Activated CD8-positive, alpha-beta T cell treated with anti-CD3 and anti-CD28 coated beads for 36 hours (primary cell): Measurements from ENCODE around the gene ARRB1. TPM values are rescaled to one million over a fixed set of nuclear protein-coding genes. Genes with fewer than 3 reads are reported as not detected.

Source experiments
- ATAC-seq: fragments of 200-7000 bp; cut with Tn5 transposase; one replicate; pipeline ENCODE4 v1.10.0; 2021; ENCODE audit warnings: mild to moderate bottlenecking, moderate library complexity
- CTCF ChIA-PET: fragments of 350-600 bp; sonication (Branson Sonifier 250); formaldehyde crosslinking; loops from one replicate; lab custom pipeline; 2021; ENCODE audit warnings: antibody characterized with exemption; lab: Charles Lee
- POLR2A ChIA-PET: fragments of 350-600 bp; sonication (Branson Sonifier 250); formaldehyde crosslinking; loops from one replicate; lab custom pipeline; 2021; ENCODE audit warnings: antibody characterized with exemption; lab: Charles Lee
- DNase-seq: peaks from one replicate; pipeline ENCODE4 v3.0.0-alpha.2; 2020
- H3K27ac Mint-ChIP-seq: one replicate; pipeline ENCODE4 v1.8.0; 2021; ENCODE audit warnings: mild to moderate bottlenecking, mixed read lengths
- H3K27me3 Mint-ChIP-seq: one replicate; pipeline ENCODE4 v1.8.0; 2021; ENCODE audit warnings: mixed read lengths
- H3K36me3 Mint-ChIP-seq: one replicate; pipeline ENCODE4 v1.8.0; 2021; ENCODE audit warnings: low read depth, mixed read lengths
- H3K4me1 Mint-ChIP-seq: one replicate; pipeline ENCODE4 v1.8.0; 2021; ENCODE audit warnings: low read depth, mixed read lengths
- H3K4me3 Mint-ChIP-seq: one replicate; pipeline ENCODE4 v1.8.0; 2021; ENCODE audit warnings: mild to moderate bottlenecking, moderate library complexity, mixed read lengths
- H3K9me3 Mint-ChIP-seq: one replicate; pipeline ENCODE4 v1.8.0; 2021; ENCODE audit warnings: mixed read lengths
- CTCF ChIP-seq: fragments of 200-600 bp; IDR thresholded peaks from one replicate; pipeline ENCODE4 v1.8.0; 2022; ENCODE audit warnings: antibody characterized with exemption, mild to moderate bottlenecking
- intact Hi-C: fragments of 100-400 bp; cut with micrococcal nuclease; formaldehyde crosslinking; loops from one replicate; pipeline ENCODE4 v1.10.0; 2022
- total RNA-seq, 2 experiments: library from RNA; stranded (reverse); gene quantifications; one replicate each; pipeline ENCODE4 v1.2.3, GENCODE V29; 2021

ARRB1 gene
- total RNA-seq: 10 to 100 TPM; 16.2 to 18.8 TPM

- Mint-ChIP-seq H3K9me3 (no peaks in the 10 kb centered on the region), H3K4me3 (peak within 1 kb of the TSS; percentile 79), H3K27me3 (no peaks in the 10 kb centered on the region), H3K36me3 (no peaks in the 10 kb centered on the region), H3K4me1 (peaks cover 54% of the 10 kb centered on the region), H3K27ac (peak within 1 kb of the TSS; percentile 86)
- ChIA-PET CTCF (interaction anchor here (0.8 to 2.5 kb wide), 9 partner anchors 9 to 75 kb away, joined by 3 to 13 read pairs (median 9); no protein-coding TSS in a partner anchor), POLR2A (interaction anchor here (0.9 to 5.2 kb wide), 7 partner anchors 11 to 50 kb away, joined by 3 to 47 read pairs (median 8); no protein-coding TSS in a partner anchor)
- intact Hi-C loops: no loop called here
- ATAC-seq: no peak
- DNase-seq: no peak
- TF ChIP-seq CTCF: no peak
Observed at GRCh38 chr11:75351541-75351790, at the start of gene ARRB1. ARRB1 (minus strand) TSS chr11:75351661; CDS start chr11:75351607, 54 bp downstream.

- H3K9me3 Mint-ChIP-seq: no peaks in the 10 kb centered on the region
- H3K27me3 Mint-ChIP-seq: no peaks in the 10 kb centered on the region
- ATAC-seq (peak; percentile 6), DNase-seq (no peak)
- CTCF ChIA-PET: interaction anchor here (1.2 to 4.2 kb wide), 9 partner anchors 8 to 158 kb away, joined by 3 to 24 read pairs (median 4); no protein-coding TSS in a partner anchor
- intact Hi-C loops: no loop called here
- no peak for TF ChIP-seq CTCF
- POLR2A ChIA-PET: interaction anchor here (0.8 to 3.5 kb wide), 29 partner anchors 8 to 411 kb away, joined by 3 to 26 read pairs (median 4); partner anchors contain the start of genes ARRB1, GDPD5, NEU3 and SERPINH1
- H3K27ac Mint-ChIP-seq: peak overlapping the region; percentile 99
- peaks cover 59% of the 10 kb centered on the region for H3K36me3 Mint-ChIP-seq
- peak overlapping the region; percentile 100 for H3K4me3 Mint-ChIP-seq
- H3K4me1 Mint-ChIP-seq: peaks cover 48% of the 10 kb centered on the region
Observed at GRCh38 chr11:75400146-75400865, 48.8 kb upstream of the ARRB1 start.

- ChIA-PET CTCF (interaction anchor here (1.2 to 4.2 kb wide), 7 partner anchors 9 to 157 kb away, joined by 3 to 24 read pairs (median 3); no protein-coding TSS in a partner anchor), POLR2A (interaction anchor here (0.8 to 3.5 kb wide), 25 partner anchors 9 to 411 kb away, joined by 3 to 26 read pairs (median 5); partner anchors contain the start of genes ARRB1 and NEU3)
- DNase-seq (peak; percentile 93), ATAC-seq (peak; percentile 91)
- Mint-ChIP-seq H3K4me1 (peaks cover 43% of the 10 kb centered on the region), H3K9me3 (no peaks in the 10 kb centered on the region), H3K27me3 (no peaks in the 10 kb centered on the region), H3K36me3 (peaks cover 53% of the 10 kb centered on the region), H3K27ac (peak within 1 kb of the TSS; percentile 99), H3K4me3 (peak within 1 kb of the TSS; percentile 100)
- no peak for TF ChIP-seq CTCF
- intact Hi-C loops: no loop called here
Observed at GRCh38 chr11:75399344-75400145, 48.1 kb upstream of the ARRB1 start, which contains the start of gene RPS3. RPS3 (plus strand) TSS chr11:75399518; CDS start chr11:75399548, 30 bp downstream.

GRCh38 chr11:75398906-75399305 is 47.4 kb upstream of the ARRB1 start:
- ATAC-seq (peak; percentile 5), DNase-seq (no peak)
- no peak for TF ChIP-seq CTCF
- peak overlapping the region; percentile 99 for H3K27ac Mint-ChIP-seq
- ChIA-PET CTCF (interaction anchor here (1.3 to 4.2 kb wide), 7 partner anchors 9 to 157 kb away, joined by 3 to 24 read pairs (median 5); no protein-coding TSS in a partner anchor), POLR2A (interaction anchor here (0.8 to 3.5 kb wide), 9 partner anchors 9 to 154 kb away, joined by 3 to 26 read pairs (median 6); no protein-coding TSS in a partner anchor)
- H3K4me1 Mint-ChIP-seq: peaks cover 40% of the 10 kb centered on the region
- intact Hi-C loops: no loop called here
- H3K9me3 Mint-ChIP-seq: no peaks in the 10 kb centered on the region
- no peaks in the 10 kb centered on the region for H3K27me3 Mint-ChIP-seq
- H3K36me3 Mint-ChIP-seq: peaks cover 47% of the 10 kb centered on the region
- H3K4me3 Mint-ChIP-seq: peak overlapping the region; percentile 100
